Measurements from ENCODE around the gene ST6GALNAC2.

GRCh38 chr17:76584427-76585032 is 1.1 kb downstream of the ST6GALNAC2 start:
- TF ChIP-seq POLR2A (IDR thresholded peaks at IDR 0.05): no peak
- TF ChIP-seq CTCF (IDR thresholded peaks at IDR 0.05): no peak
- no peak for TF ChIP-seq POLR2AphosphoS5 (IDR thresholded peaks at IDR 0.05)
